RCC 7860 (cell line): ENCODE data around the gene TMPRSS3.
"Not testable (repeated sequence)": the region's sequence is repeated elsewhere in the genome, so short reads cannot be mapped to it uniquely, and the experiment has no call there.

Source experiments
- DNase-seq: peaks from one replicate; pipeline ENCODE4 v3.0.0-alpha.2; 2015; ENCODE audit warnings: low spot score
- FAIRE-seq: peaks from 2 replicates; lab custom pipeline; 2012; peaks lifted over from hg19 to GRCh38; lab: Jason Lieb, UNC

TMPRSS3 gene

DNA sequence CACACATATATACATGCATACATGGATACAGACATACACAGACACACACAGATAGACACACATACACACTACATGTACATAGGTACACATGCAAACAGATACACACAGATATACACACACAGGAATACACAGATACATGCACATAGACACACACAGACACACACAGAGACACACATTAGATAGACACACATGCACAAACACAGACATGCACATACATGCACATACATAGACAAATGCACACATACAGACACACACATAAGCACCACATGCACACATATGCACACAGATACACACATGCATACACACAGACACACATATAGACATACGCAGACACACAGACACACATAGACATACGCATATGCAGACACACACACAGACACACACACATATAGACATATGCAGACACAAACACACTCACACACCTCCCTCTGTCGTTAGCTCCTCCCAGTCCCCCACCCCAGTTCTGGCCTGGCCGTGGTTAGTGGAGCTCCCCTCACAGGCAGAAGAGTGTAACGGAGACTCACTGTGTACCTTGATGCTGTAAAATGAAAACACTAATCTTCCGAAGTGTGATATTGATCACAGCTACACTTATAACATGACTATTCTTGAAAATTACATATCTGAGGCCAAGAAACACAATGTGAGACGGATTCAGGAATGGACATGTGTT lies 15.5 kb upstream of the TMPRSS3 start:
- DNase-seq (no peak), FAIRE-seq (no peak)

DNA sequence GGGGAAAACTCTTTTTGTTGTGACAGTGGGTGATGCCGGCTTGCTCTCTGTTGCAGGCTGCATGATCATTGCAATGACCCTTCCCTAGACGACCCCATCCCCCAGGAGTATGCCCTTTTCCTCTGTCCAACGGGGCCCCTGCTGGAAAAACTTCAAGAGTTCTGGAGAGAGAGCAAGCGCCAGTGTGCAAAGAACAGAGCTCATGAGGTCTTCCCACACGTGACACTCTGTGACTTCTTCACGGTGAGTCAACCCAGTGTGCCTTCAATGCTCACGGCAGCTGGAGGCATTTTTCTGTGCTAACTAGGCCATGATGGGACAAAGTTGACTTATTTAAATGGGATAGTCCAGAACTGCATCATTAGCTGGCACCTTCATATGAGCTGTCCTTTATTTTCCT lies 13.5 kb upstream of the TMPRSS3 start:
- FAIRE-seq, result no peak
- DNase-seq, result no peak

GRCh38 chr21:42408718-42409117 lies 12.9 kb upstream of the TMPRSS3 start:
- not testable (repeated sequence) for DNase-seq, FAIRE-seq

DNA sequence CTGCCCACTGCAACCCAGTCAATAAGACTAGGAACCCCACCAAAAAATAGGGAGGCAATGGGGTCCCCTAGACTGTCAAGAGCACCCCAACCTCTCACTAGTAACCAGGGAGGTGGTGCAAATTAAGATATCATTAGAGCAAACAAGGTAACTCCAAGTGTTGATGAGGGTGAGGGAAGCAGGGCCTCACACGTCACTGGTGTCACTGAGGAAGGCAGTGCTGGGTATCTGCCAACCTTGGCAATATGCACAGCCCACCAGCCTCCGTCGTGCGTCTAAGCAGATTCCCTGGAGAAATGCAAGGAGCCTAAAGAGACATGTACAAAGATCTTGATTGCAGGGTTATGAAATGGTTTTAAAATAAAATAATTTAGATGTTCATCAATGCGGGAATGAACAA lies 11.6 kb upstream of the TMPRSS3 start:
- DNase-seq, result no peak
- no peak for FAIRE-seq

- no peak for DNase-seq
- no peak for FAIRE-seq
These were observed 11.0 kb upstream of the TMPRSS3 start for GRCh38 chr21:42406866-42407265.

DNA sequence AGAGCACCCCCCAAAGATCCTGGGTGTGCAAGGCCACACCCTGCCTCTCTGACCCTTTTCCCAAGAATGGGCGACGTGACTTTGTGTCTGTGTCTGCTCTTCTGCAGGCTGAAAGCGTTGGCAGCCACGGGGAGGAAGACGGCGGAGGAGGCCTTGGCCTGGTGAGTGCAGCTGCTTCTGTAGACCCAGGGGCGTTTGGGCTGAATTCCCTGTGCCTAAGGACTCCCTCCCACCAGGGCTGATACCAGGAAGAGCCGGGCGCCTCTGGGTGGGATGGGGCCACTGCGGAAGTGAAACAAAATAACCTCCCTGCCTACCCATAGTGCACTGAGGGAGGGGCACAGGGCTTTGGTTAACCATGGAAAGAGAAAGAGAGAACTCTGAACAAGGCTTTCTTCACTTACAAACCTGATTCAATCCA lies 10.4 kb upstream of the TMPRSS3 start:
- no peak for DNase-seq
- no peak for FAIRE-seq

- DNase-seq (no peak), FAIRE-seq (no peak)
These were observed 9.5 kb upstream of the TMPRSS3 start for GRCh38 chr21:42405064-42406013.

- FAIRE-seq, result no peak
These were observed 8.7 kb upstream of the TMPRSS3 start for GRCh38 chr21:42404539-42404938.

GRCh38 chr21:42403611-42404231 lies 7.9 kb upstream of the TMPRSS3 start, which contains the start of gene UBASH3A:
TSS of gene UBASH3A (plus strand) at chr21:42403902. CDS start at chr21:42403946, 44 bp downstream.
- FAIRE-seq (no peak), DNase-seq (no peak)

More at GRCh38 chr21:42404539-42404938, 8.7 kb upstream of the TMPRSS3 start:
- DNase-seq, result no peak

DNA sequence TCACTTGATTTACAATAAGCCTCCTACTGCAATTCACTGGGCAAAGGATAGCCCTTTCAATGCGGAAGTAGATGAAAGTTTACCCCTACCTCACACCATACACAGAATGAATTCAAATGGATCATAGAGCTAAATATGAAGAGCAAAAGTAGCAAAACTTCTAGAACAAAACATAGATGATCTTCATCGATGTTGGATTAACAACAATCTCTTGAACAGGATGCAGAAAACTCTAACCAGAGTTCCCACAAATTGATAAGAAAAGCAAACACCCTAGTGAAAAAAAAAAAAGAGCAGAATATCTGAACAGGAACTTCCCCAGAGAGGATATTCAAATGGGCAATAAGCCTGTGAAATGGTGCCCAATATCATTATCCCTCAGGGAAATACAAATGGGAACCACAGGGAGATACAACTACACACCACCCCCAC lies 6.0 kb upstream of the TMPRSS3 start:
- DNase-seq (no peak), FAIRE-seq (no peak)

DNA sequence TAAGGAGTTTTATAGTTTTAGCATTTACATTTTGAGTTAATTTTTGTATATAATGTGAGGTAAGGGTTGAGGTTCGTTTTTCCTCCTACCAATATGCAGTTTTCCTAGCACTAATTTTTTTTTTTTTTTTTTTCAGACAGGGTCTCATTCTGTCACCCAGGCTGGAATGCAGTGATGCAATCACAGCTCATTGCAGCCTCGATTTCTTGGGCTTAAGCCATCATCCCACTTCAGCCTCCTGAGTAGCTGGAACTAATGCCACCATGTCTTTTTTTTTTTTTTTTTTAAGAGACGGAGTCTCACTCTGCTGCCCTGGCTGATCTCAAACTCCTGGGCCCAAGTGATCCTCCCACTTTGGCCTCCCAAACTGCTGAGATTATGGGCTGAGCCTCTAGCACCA lies 5.3 kb upstream of the TMPRSS3 start:
- FAIRE-seq (no peak), DNase-seq (no peak)

DNA sequence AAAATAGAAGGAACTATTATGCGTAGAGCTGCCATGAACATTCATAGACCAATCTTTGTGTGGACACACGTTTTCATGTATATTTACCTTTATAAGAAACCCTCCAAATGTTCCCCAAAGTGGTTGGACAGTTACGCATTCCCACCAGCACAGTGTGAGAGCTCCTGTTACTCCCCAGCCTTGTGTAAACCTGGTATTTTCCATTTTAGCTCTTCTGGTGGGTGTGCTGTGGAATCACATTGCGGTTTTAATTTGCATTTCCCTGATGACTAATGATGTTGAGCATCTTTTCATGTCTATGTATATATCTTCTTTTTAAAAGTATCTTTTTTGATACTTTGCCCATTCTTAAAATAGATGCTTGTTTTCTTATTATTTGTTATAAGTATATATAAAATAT lies 4.7 kb upstream of the TMPRSS3 start:
- no peak for DNase-seq
- FAIRE-seq, result no peak

DNA sequence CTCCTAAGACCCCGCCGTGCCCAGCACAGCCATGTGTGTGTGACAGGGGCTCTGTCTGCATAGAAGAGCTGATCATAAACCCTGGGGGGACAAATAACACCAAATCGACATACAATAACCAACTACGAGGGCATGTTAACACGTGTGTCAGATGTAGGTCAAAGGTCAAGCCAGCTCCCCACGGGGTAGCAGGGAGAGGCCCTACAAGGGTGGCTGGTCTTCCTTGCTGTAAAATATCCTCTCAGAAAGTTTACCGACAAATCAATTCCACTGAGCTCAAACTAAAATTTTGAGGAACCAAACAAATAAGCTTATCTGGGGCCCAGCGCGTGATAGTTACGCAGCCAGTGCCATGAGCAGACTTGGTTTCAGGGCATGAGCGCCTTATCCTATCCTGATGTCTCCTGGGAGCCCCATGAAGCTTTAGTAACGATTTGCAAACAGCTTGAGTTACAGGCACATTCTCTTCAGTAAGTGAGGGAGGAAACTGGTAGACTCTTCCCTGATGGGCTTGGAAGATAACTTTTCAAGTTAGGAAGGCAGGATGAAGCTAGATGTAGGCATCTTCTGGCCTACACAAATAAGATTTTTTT lies 2.7 kb upstream of the TMPRSS3 start:
- DNase-seq (no peak), FAIRE-seq (no peak)

GRCh38 chr21:42397746-42398394 lies 2.0 kb upstream of the TMPRSS3 start:
- no peak for DNase-seq
- FAIRE-seq, result no peak

DNA sequence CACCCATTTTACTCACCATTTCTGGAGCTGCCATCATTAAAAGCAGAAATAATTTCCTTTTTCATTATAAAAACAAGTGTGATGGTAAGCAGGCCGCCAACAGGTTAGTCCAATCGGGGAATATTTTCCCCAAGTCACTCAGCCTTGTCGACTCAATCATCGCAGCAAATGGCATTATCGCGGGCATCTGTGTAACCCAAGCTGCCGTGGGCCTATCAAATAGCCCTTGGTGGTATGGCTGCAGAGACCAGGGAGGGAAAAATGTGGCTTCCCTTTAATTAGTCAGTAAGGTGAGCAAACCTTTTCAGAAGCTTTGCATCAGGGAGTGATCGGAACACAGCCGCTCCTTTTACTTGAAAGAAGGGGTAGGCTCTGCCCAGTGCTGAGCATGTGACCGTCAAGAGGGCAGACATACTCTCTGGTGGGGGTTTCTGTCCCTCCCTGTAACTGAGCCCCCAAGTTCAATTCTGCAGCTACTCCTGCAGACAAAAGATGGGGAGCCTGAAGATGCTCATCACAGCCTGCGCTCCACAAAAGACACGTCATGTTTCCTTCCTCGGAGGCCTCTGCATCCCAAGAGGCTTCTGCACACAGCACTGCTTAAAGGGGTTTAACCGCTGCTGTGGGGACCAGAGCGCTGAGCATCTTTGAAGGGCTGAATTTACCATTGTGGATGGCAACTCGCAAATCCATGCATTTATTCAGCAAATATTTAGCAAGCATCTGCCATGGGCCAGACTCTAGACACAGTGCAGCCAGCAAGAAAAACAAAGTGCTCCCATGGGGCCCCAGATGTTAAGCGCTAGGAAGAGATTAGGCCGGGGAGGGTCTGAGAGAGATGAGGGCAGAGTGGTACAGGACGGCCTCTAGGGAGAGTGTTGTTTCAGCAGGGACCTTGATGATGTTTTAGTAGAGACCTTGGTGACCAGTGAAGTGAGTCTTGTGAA lies 1.2 kb upstream of the TMPRSS3 start:
- DNase-seq, result no peak
- no peak for FAIRE-seq

DNA sequence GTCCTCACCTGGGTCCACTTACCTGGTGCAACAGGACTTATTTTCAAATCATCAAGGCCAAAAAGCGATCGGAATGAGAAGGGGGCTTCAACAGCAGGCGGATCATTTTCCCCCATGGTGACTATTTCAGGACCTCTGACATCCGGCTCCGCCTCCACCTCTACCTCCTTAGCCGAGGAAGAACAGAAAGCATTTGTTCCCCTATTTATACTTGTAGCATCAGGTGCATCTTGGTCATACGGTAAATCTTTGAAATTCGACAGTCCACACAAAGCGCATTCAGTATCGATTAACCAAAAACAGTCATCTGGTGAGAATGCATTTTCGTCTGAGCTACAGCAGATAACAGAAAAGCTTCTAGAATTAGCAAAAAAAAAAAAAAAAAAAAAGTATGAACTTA lies 550 bp downstream of the TMPRSS3 start:
- no peak for DNase-seq
- FAIRE-seq, result no peak

- DNase-seq (no peak), FAIRE-seq (no peak)
These were observed 2.4 kb downstream of the TMPRSS3 start for GRCh38 chr21:42393443-42393950.

GRCh38 chr21:42392731-42393442 lies 3.0 kb downstream of the TMPRSS3 start:
- FAIRE-seq, result no peak
- no peak for DNase-seq

GRCh38 chr21:42391297-42391696 lies 4.6 kb downstream of the TMPRSS3 start:
- DNase-seq, result no peak
- FAIRE-seq, result no peak
